Left ventricle myocardium inferior (tissue), 1 donor: ENCODE data around the gene WSCD1. TPM values are rescaled to one million over a fixed set of nuclear protein-coding genes. Genes with fewer than 3 reads are reported as not detected.

Experiments used
- DNase-seq: peaks from one replicate; pipeline ENCODE4 v3.0.0-alpha.2; 2020
- H3K27ac ChIP-seq: fragments of 200-600 bp; replicated peaks from 2 replicates; pipeline ENCODE4 v1.8.0; 2021
- H3K27me3 ChIP-seq: fragments of 200-600 bp; 2 replicates; pipeline ENCODE4 v1.8.0; 2021; ENCODE audit warnings: low read depth
- H3K36me3 ChIP-seq: fragments of 200-600 bp; 2 replicates; pipeline ENCODE4 v1.8.0; 2021
- H3K4me1 ChIP-seq: fragments of 200-600 bp; 2 replicates; pipeline ENCODE4 v1.8.0; 2021
- H3K4me3 ChIP-seq: fragments of 200-600 bp; 2 replicates; pipeline ENCODE4 v1.8.0; 2021; ENCODE audit warnings: mild to moderate bottlenecking, moderate library complexity
- H3K9me3 ChIP-seq: fragments of 200-600 bp; replicated peaks from 2 replicates; pipeline ENCODE4 v1.8.0; 2021
- CTCF ChIP-seq: fragments of 200-600 bp; IDR thresholded peaks from 2 replicates; pipeline ENCODE4 v1.8.0; 2021; ENCODE audit warnings: antibody characterized with exemption, mild to moderate bottlenecking, borderline replicate concordance
- intact Hi-C: fragments of 100-400 bp; cut with micrococcal nuclease; formaldehyde crosslinking; loops from one replicate; pipeline ENCODE4 v1.11.0; 2022
- total RNA-seq: library from RNA; stranded (reverse); fragmentation: NEBNext Ultra II Directional; extraction: Animal tissue kit (Norgen Biotek cat#: 25700); gene quantifications from one replicate; pipeline ENCODE4 v1.2.1, GENCODE V29; 2021
- donor health status: DM: no; HTN: yes; CAD: no; lungs with severe emphysema.

WSCD1 gene
- total RNA-seq, 1 donor from 2014 or later: 6.4 TPM

GRCh38 chr17:6106212-6106611 is 36.0 kb downstream of the WSCD1 start:
- Histone ChIP-seq H3K36me3 (peaks cover 5% of the 10 kb centered on the region), H3K4me1 (peaks cover 8% of the 10 kb centered on the region), H3K4me3 (no peak overlapping the region), H3K27ac (no peak overlapping the region), H3K27me3 (no peaks in the 10 kb centered on the region), H3K9me3 (peaks cover 3% of the 10 kb centered on the region)
- TF ChIP-seq CTCF: no peak
- no peak for DNase-seq
- intact Hi-C loops: no loop called here

- H3K9me3 ChIP-seq: peaks cover 3% of the 10 kb centered on the region
- H3K36me3 ChIP-seq: peaks cover 13% of the 10 kb centered on the region
Observed at GRCh38 chr17:6107791-6108190, 37.6 kb downstream of the WSCD1 start.

DNA sequence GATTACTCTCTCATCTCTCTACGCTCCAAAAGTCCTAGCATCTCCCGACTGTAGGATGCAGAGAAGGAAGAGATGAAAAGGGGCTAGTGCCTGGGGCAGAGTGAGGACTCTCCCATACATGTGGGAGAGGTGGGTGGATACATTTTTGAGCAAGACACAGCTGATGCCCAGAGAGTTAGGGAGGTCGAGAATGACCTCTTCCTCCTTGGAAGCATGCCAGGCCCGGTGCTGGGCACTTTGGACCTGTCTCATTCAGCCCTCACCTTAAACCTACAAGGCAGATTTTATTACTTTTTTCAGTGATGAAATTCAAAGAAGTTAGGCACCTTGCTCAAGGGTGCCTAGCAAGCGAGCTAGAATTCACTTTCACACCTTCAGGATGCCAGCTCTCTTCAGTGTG is 38.2 kb downstream of the WSCD1 start:
- Histone ChIP-seq H3K9me3 (peaks cover 3% of the 10 kb centered on the region), H3K27me3 (no peaks in the 10 kb centered on the region), H3K36me3 (peaks cover 13% of the 10 kb centered on the region), H3K4me3 (no peak overlapping the region), H3K27ac (no peak overlapping the region), H3K4me1 (no peaks in the 10 kb centered on the region)
- TF ChIP-seq CTCF: no peak
- DNase-seq: no peak
- intact Hi-C loops: no loop called here

More at GRCh38 chr17:6107791-6108190, 37.6 kb downstream of the WSCD1 start:
- no peaks in the 10 kb centered on the region for H3K27me3 ChIP-seq
- no peak for TF ChIP-seq CTCF
- no peak overlapping the region for H3K27ac ChIP-seq
- H3K4me1 ChIP-seq: peaks cover 5% of the 10 kb centered on the region
- no peak overlapping the region for H3K4me3 ChIP-seq
- intact Hi-C loops: no loop called here
- DNase-seq: no peak

- TF ChIP-seq CTCF: no peak
- peaks cover 13% of the 10 kb centered on the region for H3K36me3 ChIP-seq
- H3K9me3 ChIP-seq: peaks cover 3% of the 10 kb centered on the region
- no peaks in the 10 kb centered on the region for H3K4me1 ChIP-seq
- DNase-seq: no peak
- H3K27me3 ChIP-seq: no peaks in the 10 kb centered on the region
- no peak overlapping the region for H3K27ac ChIP-seq
- intact Hi-C loops: no loop called here
- H3K4me3 ChIP-seq: no peak overlapping the region
Observed at GRCh38 chr17:6108987-6109386, 38.8 kb downstream of the WSCD1 start.

DNA sequence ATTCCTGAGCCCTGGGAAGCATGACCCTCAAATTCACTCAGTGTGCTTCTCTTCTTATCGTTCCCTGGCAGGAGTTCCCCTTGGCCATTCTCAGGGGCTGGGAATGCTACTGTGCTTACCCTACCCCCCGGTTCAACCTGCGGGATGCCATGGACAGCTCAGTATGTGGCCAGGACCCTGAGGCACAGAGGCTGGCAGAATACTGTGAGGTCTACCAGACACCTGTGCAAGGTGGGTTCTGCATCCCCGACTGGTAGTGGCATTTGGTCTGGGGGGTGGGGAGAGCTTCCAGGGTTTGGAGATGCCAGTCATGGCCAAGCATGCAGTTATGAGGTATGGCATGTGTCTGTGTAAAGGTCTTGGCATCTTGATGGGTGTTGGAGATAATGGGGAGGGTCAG is 39.4 kb downstream of the WSCD1 start:
- peaks cover 13% of the 10 kb centered on the region for H3K36me3 ChIP-seq
- intact Hi-C loops: no loop called here

More for the DNA sequence above, 39.4 kb downstream of the WSCD1 start:
- no peak for DNase-seq
- Histone ChIP-seq H3K27ac (no peak overlapping the region), H3K9me3 (peaks cover 3% of the 10 kb centered on the region), H3K4me1 (no peaks in the 10 kb centered on the region), H3K27me3 (no peaks in the 10 kb centered on the region), H3K4me3 (no peak overlapping the region)
- TF ChIP-seq CTCF: no peak
